Measurements from ENCODE around the gene OR13C3.
"Not testable (repeated sequence)": the region's sequence is repeated elsewhere in the genome, so short reads cannot be mapped to it uniquely, and the experiment has no call there.

OR13C3 gene
- total RNA-seq, result 0 reads per million in 2 donors

DNA sequence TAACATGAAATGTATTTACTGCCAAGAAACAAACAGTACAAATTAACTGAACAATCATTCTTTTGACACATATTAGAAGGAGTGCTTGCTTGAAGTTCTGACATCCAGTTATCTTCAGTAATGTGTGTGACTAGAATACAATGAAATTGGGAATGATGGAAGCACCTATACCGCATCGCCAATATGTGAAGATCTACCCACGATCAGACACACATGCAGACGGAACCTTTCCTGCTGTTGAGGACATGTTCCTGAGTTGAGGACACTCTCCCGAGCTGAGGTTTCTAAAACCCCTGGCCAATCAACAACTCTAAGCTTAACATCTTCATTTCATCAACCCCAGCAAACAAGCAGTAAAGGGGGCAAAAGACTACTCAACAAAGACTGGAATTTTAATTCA lies at the start of gene OR13C3:
Gene OR13C3 (minus strand): TSS at position 101 of the 400 bp plus-strand sequence. CDS start 133 bp downstream, outside the sequence.
- no peak for DNase-seq

DNA sequence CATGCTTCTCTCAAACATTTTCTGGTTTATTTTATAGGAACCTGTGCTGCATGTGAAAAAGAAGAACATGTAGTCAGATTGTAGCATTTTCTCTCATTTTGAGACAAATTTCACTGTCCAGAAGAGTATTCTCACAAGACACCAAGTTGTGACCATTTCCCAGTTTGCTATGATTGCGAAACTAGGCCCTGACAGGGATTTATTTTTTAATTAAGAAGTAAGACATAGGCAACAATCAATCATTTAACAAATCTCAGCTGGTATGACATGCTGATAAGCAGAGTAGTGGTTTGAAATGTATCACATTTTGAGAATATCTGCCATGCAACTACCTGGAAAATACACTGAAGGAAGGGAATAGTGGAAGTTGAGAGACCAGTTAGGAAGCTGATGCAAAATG lies 43.9 kb upstream of the OR13C3 start:
- DNase-seq, result no peak

DNA sequence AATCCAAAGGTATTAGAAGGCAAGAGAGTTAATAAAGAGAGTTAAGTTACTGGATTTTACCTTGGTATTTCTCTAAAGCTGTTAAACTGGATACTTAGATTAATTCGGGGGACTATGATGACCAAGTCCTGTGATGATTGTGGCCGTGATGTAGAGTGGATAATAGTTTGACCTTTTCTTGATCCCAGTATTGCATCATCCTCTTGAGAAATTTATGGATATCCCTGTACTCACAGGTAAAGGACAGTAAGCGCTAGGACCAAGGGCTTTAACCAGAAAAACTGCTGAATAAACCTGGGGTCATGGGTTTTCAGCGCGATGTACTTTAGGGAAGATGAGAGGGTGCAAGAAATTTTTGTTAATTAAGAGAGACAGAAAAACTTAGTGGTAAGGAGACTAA lies 40.6 kb upstream of the OR13C3 start:
- DNase-seq, result no peak

DNA sequence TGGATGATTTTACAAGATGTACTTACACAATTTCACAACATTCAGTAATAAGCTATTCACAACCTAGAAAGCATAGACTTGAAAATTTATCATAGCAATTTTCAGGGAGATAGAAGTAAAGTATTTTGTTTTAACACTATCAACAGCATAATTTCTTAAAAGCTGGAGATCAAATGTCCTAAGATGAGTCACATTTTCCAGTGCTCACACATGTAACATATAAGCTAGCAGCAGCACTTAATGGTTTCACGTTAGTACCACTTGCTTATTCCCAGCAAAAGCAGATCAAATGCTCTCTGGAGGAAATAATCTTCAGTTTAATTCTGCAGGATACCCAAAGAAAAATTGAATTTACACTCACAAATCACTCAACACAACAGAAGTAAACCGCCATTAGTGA lies 38.8 kb upstream of the OR13C3 start:
- DNase-seq, result no peak

DNA sequence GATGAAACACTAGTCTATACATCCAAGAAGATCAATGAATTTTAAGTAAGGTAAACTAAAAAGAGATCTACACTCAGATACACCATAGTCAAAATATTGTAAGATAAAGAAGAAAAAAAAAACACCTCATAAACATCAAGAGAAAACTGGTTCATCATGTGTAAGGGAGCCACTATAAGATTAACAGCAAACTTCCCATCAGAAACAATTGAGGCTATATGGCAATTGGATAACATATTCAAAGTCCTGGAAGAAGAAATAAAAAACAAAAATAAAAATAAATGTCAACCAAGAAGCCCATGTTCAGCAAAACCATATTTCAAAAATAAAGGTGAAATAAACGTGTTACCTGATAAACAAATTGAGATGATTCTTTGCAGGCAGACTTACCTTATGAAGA lies 36.0 kb upstream of the OR13C3 start:
- DNase-seq, result no peak

DNA sequence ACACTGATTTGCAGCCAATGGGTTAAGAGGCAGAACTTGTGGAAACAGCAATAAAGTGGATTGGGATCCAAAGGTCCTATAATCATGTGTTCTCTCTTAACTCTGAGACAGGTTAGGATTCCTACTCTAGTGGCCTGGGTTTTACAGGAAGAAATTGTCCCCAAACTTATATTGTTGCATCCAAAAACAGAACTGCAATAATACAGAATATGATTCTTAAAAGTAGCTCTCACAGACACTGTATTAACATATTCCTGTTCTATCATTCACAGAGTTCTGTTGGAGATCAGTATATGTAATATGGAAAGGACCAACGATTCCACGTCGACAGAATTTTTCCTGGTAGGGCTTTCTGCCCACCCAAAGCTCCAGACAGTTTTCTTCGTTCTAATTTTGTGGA lies 32.2 kb upstream of the OR13C3 start, which contains the start of gene OR13C8:
Gene OR13C8 (plus strand): TSS at position 301 of the 400 bp plus-strand sequence. CDS start 0 bp downstream, at position 301.
- DNase-seq, result no peak

DNA sequence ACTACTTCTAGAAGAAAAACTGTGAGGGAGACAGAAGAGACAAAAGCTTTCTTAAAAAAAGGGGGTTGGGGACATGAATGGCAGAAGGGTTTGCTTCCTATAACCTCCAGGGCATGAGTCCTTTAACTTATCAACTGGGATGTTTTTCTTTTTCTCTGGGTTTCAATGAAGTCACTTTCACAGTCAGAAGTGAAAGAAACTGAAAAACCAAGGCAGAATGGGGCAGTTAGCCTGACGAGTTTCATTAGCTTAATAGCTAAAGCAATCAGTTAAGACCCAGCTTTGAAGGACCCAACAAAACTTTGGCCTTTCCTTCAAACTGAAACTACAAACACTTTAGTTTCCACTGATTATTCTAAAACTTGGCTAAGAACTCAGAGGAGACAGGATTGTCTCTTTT lies 27.7 kb upstream of the OR13C3 start:
- DNase-seq, result no peak

DNA sequence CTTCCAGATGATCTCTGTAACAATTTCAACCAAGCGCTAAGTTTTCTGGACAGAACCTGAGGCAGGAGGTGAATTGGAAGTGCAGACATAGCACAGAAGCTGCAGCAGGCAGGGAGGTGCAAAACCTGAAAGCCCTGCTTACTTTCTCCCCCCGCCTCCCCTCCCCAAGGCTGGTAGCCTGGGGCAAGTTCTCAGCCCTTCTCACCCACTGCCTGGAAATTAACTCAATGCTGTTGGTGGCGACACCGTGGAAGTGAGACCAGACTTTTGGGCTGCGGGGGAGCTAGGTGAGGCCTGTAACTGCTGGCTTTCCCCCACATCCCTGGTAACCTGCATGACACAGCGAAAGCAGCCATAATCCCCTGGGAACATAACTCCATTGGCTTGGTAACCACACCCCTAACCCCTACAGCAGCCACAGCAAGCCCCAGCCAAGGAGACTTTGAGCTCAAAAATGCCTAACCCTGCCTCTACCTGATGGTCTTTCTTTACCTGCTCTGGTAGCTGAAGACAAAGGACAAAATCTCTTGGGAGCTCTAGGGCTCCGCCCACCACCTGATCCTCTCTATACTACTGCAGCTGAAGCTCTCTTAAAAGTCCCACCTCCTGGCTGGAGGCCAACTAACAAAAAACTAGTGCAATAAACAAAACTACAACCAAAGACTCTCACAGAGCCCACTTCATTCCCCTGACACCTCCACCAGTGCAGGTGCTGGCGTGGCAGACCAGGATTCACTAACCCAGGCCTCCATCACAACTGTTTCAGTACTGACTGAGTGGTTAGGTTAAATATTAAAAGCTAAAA lies 20.4 kb upstream of the OR13C3 start:
- no peak for DNase-seq

DNA sequence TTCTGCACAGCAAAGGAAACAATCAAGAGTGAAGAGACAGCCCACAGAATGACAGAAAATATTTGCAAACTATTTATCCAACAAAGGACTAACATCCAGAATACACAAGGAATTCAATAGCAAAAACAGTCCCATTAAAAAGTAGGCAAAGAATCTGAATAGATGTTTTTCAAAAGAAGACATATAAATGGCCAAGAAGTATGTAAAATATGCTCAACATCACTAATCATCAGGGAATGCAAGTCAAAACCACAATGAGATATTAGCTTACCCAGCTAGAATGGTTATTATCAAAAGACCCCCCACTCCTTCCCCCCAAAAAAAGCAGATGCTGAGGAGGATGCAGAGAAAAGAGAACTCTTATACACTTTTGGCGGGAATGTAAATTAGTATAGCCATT lies 18.9 kb upstream of the OR13C3 start:
- DNase-seq, result no peak

DNA sequence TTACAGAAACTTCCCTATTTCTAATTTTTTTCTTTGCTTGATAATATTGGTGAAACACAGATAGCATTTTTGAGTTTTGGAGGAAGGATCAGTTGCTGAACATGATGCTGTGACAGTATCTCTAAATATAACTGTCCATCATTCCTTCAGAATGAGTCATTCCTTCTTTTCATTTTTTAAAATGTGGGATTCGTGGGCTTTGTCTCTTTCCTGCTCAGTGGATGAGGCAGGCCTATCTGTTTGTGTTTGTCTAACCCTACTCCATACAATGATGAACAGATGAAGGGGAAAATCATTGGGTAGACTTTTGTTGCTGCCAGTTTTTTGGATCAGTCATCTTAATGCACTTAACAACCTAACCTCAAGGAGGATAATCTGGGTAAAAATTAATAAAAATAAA lies 16.6 kb upstream of the OR13C3 start:
- no peak for DNase-seq

DNA sequence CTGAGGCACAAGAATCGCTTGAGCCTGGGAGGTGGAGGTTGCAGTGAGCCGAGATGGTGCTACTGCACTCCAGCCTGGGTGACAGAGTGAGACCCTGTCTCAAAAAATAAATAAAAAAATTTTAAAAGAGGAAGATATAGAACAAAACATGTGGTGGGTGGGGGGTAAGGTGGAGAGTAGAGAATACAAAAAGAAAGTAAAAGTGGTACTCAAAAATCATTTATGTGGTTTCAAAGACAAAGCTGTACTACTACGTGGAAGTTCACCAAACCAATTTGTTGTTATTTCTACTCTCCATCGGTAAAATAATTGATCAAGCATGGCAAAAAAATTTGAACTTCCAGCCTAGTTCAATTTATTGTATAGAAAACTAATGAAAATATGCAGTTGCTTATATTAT lies 8.0 kb upstream of the OR13C3 start:
- DNase-seq, result no peak

DNA sequence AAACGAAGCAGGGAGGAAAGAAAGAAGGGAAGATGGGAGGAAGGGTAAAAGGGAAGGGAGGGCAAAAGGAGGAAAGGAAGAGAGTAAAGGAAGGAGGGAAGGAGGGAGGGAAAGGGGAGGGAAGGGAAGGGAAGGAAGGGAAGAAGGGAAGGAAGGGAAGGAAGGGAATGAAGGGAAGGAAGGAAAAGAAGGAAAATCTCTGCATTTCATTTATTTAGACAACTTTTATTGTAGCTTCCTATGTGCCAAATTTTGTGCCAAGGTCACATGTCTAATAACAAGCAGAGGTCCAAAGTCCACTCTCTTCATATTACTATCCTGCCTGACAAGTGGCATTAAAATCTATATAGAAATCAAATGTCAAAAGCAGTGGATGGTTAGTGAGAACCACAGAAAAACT lies 2.6 kb upstream of the OR13C3 start:
- DNase-seq, result no peak

DNA sequence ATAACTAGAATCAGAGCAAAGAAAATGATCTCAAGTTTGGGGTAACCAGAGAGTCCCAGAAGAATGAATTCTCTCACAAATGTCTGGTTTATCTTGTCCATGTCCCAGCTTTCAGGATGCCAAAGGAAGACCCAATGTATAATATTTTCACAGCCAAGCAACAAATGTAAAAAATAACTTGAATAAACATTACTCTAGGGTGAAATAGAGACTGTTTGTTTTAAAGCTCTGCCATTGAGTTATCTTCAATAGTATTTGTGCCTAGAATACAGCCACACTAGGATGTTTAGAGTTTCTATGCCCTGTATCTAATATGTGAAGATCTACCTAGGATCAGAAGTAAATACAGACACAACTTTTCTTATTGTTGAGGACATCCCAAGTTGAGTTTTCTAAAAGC lies 9.5 kb downstream of the OR13C3 start, which contains the start of gene OR13C4:
Gene OR13C4 (minus strand): TSS at position 101 of the 400 bp plus-strand sequence. CDS start 0 bp downstream, at position 101.
- no peak for DNase-seq

DNA sequence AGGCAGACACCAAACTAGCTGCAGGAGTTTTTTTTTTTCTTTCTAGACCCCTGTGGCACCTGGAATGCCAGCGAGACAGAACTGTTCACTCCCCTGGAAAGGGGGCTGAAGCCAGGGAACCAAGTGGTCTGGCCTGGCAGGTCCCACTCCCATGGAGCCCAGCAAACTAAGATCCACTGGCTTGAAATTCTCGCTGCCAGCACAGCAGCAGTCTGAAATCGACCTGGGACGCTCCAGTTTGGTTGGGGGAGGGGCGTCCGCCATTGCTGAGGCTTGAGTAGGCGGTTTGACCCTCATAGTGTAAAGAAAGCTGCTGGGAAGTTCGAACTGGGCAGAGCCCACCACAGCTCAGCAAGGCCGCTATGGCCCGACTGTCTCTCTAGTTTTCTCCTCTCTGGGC lies 16.4 kb downstream of the OR13C3 start:
- DNase-seq, result not testable (repeated sequence)

DNA sequence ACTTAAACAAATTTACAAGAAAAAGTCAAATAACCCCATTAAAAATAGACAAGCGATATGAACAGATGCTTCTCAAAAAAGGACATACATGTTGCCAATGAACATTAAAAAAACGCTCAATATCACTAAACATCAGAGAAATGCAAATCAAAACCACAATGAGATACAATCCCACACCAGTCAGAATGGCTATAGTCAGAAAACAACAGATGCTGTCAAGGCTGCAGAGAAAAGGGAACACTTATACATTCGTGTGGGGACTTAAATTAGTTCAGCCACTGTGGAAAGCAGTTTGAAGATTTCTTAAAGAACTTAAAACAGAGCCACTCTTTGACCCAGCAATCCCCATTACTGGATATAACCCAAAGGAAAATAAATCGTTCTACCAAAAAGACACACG lies 21.8 kb downstream of the OR13C3 start:
- DNase-seq, result no peak

DNA sequence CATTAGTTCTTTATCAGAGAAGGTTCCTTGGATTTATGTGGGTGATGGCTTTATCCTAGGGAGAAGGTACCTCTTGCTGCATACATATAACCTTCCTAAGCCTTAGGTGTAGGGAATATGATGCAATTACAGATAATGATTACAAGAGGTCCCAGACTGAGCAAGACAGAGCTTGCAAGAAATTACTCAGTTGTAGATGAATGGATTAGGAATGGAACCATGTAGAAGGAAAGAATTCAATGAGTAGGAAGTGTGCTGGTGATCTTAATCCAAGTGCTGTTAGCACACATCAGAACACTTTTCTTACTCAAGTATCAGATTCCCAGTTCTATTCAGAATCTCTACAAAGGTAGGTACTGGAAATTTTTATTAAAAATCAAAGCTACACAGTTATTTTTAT lies 30.1 kb downstream of the OR13C3 start:
- no peak for DNase-seq

DNA sequence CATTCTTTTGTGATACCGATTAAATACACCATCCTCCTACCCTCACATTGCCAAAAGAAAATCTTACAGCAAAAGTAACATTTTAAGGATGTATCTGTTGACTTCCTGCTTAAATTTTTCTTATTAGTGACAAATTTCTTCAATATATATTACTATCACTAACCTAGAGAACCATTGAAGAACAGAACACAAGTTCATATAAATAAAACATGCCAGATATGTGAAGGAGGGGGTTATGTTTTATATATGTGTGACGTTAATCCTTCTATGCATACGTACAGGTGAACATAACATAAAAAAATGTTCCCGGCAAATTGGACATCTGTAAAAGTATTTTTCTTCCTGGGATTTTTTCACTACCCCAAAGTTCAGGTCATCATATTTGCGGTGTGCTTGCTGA lies 32.7 kb downstream of the OR13C3 start, which contains the start of gene OR13F1:
Gene OR13F1 (plus strand): TSS at position 301 of the 400 bp plus-strand sequence. CDS start 0 bp downstream, at position 301.
- DNase-seq, result no peak

DNA sequence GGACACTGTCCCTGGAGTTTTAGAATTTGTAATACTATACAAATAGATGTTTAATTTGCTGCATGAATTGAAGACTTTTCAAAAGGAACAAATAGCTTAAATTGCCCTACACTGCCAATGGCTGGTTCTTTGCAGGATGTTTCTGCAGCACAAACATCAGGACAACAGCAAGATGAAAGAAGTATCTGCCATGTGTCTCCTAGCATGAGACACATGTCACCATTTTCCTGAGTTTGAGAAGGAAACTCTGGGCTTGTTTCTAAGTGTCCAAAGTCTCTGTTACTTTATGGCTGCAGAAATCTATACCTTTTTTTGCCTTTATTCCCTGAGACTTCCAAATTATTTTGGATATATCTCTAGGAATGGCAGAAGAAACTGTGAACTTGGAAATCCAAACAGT lies 33.2 kb downstream of the OR13C3 start:
- no peak for DNase-seq

DNA sequence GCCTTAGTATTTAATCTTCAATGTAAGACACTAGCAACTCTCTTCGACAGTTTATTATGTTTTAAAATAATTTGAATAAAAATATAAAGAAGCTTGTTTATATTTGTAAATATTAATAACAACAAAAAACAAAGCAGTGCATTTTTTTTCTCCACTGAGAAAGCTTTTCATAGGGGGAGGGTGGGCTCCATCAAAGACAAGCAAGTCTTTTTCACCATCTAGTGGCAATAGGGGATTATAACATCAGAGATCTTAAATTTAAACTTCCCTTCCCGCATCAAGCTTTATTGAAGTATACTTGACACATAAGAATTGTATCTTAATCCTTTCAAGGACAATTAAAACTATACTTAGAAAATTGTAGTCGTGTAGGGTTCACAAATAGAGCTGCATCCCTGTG lies 41.8 kb downstream of the OR13C3 start:
- no peak for DNase-seq
